Endothelial cell of umbilical vein (primary cell): ENCODE data around the gene CALU. TPM values are rescaled to one million over a fixed set of nuclear protein-coding genes. Genes with fewer than 3 reads are reported as not detected.

ENCODE experiments used
- BruUV-seq: library from RNA; stranded (reverse); fragments of 400-500 nt; replicated peaks from 2 replicates; lab custom pipeline; 2021; lab: Mats Ljungman, UMichigan
- CTCF ChIA-PET: fragments of 300-600, 350-600 bp; sonication (Branson Sonifier 250); formaldehyde crosslinking; loops from one replicate; lab custom pipeline; 2021; ENCODE audit warnings: antibody characterized with exemption, inconsistent platforms; lab: Charles Lee
- POLR2A ChIA-PET: fragments of 300-600, 350-600 bp; sonication (Branson Sonifier 250); formaldehyde crosslinking; loops from one replicate; lab custom pipeline; 2021; ENCODE audit warnings: antibody characterized with exemption, inconsistent platforms; lab: Charles Lee
- DNase-seq: peaks from one replicate; pipeline ENCODE4 v3.0.0-alpha.2; 2011; ENCODE audit warnings: low read depth, low spot score
- FAIRE-seq: peaks from 2 replicates; lab custom pipeline; 2011; peaks lifted over from hg19 to GRCh38; lab: Jason Lieb, UNC
- H2AFZ ChIP-seq: 2 replicates; pipeline ENCODE4 v1.6.0; 2012; ENCODE audit warnings: low read depth, low read length, control low read depth, inconsistent platforms
- H3K27ac ChIP-seq: 2 replicates; pipeline ENCODE4 v1.5.1; 2011; ENCODE audit warnings: low read depth, mild to moderate bottlenecking, control low read depth, low read length, moderate library complexity; ENCODE audit not compliant: insufficient read depth
- H3K27me3 ChIP-seq, 2 experiments: 2 replicates each; pipeline versions ENCODE4 v1.6.0 to v1.6.1; 2011; ENCODE audit warnings: low read length in 2 of 2, mixed read lengths in 1 of 2; ENCODE audit not compliant: control insufficient read depth in 2 of 2, insufficient read depth in 2 of 2
- H3K36me3 ChIP-seq, 2 experiments: 2 replicates in 1 of 2; 3 replicates in 1 of 2; pipeline ENCODE4 v1.5.1; 2011; ENCODE audit warnings: low read length in 2 of 2, mild to moderate bottlenecking in 1 of 2, moderate library complexity in 1 of 2; ENCODE audit not compliant: control insufficient read depth in 2 of 2, insufficient read depth in 2 of 2; ENCODE audit errors: extremely low read depth in 1 of 2
- H3K4me1 ChIP-seq: 3 replicates; pipeline ENCODE4 v1.5.1; 2011; ENCODE audit warnings: mild to moderate bottlenecking, low read length; ENCODE audit not compliant: control insufficient read depth, insufficient read depth; ENCODE audit errors: extremely low read depth
- H3K4me2 ChIP-seq: 2 replicates; pipeline ENCODE4 v1.6.1; 2011; ENCODE audit warnings: low read length, control low read depth, mixed read lengths; ENCODE audit not compliant: insufficient read depth
- H3K4me3 ChIP-seq, 3 experiments: fragments of 200-600 bp in 1 of 3; sonication (generic), shearing (Covaris generic) in 1 of 3; replicated peaks in 1 of 3; 2 replicates each; pipeline ENCODE4 v1.5.1; 2011 to 2016; ENCODE audit warnings: control low read depth in 3 of 3, low read length in 3 of 3, mild to moderate bottlenecking in 2 of 3, inconsistent platforms in 1 of 3, low read depth in 1 of 3, moderate library complexity in 1 of 3; ENCODE audit not compliant: insufficient read depth in 1 of 3
- H3K79me2 ChIP-seq: 2 replicates; pipeline ENCODE4 v1.6.0; 2012; ENCODE audit warnings: low read length, inconsistent platforms; ENCODE audit not compliant: control insufficient read depth, insufficient read depth
- H3K9ac ChIP-seq: replicated peaks from 2 replicates; pipeline ENCODE3; 2011; ENCODE audit warnings: low read length, control low read depth; ENCODE audit not compliant: insufficient read depth; ENCODE audit errors: extremely low read depth
- H3K9me1 ChIP-seq: replicated peaks from 3 replicates; pipeline ENCODE4 v1.6.0; 2011; ENCODE audit warnings: mild to moderate bottlenecking, low read length; ENCODE audit not compliant: control insufficient read depth, insufficient read depth; ENCODE audit errors: extremely low read depth
- H3K9me3 ChIP-seq: replicated peaks from 2 replicates; pipeline ENCODE4 v1.5.1; 2012; ENCODE audit warnings: low read length, inconsistent platforms; ENCODE audit not compliant: control insufficient read depth, insufficient read depth
- H4K20me1 ChIP-seq: replicated peaks from 2 replicates; pipeline ENCODE3; 2011; ENCODE audit warnings: mild to moderate bottlenecking, low read length; ENCODE audit not compliant: control insufficient read depth, insufficient read depth; ENCODE audit errors: extremely low read depth
- CTCF ChIP-seq, 2 donors: IDR thresholded peaks; 1 replicate in 1 of 2; 2 replicates in 1 of 2; pipeline ENCODE4 v1.5.1; 2011; ENCODE audit warnings: low read length in 2 of 2, mild to moderate bottlenecking in 2 of 2, moderate library complexity in 2 of 2, control low read depth in 1 of 2, inconsistent platforms in 1 of 2, low read depth in 1 of 2; ENCODE audit not compliant: insufficient read depth in 1 of 2; ENCODE audit errors: extremely low read depth in 1 of 2
- EZH2 ChIP-seq: IDR thresholded peaks from 2 replicates; pipeline ENCODE4 v1.6.1; 2012; ENCODE audit warnings: borderline replicate concordance, low read depth, mild to moderate bottlenecking, moderate library complexity, low read length, inconsistent platforms; ENCODE audit not compliant: severe bottlenecking
- FOS ChIP-seq: IDR thresholded peaks from 2 replicates; pipeline ENCODE4 v1.6.1; 2011; ENCODE audit warnings: mild to moderate bottlenecking, low read length, moderate library complexity, borderline replicate concordance; ENCODE audit not compliant: insufficient read depth
- GATA2 ChIP-seq: IDR thresholded peaks from 2 replicates; pipeline ENCODE4 v1.7.0; 2011; ENCODE audit warnings: low read depth, mild to moderate bottlenecking, moderate library complexity, mixed read lengths, low read length; ENCODE audit not compliant: insufficient read length, insufficient read depth
- JUN ChIP-seq: IDR thresholded peaks from 2 replicates; pipeline ENCODE4 v1.6.1; 2011; ENCODE audit warnings: borderline replicate concordance, low read depth; ENCODE audit not compliant: insufficient read length, insufficient read depth
- MAX ChIP-seq: IDR thresholded peaks from 2 replicates; pipeline ENCODE4 v1.6.1; 2011; ENCODE audit not compliant: insufficient read depth, insufficient read length
- MYC ChIP-seq: IDR thresholded peaks from one replicate; pipeline ENCODE4 v1.6.1; 2011; ENCODE audit warnings: mild to moderate bottlenecking, low read depth, low read length
- POLR2A ChIP-seq: IDR thresholded peaks from 2 replicates; pipeline ENCODE4 v1.6.1; 2012; ENCODE audit warnings: low read depth, mild to moderate bottlenecking, control low read depth, low read length
- POLR2AphosphoS5 ChIP-seq: IDR thresholded peaks from 2 replicates; pipeline ENCODE4 v1.6.1; 2012; ENCODE audit warnings: low read depth, mild to moderate bottlenecking, control low read depth, low read length, moderate library complexity; ENCODE audit not compliant: insufficient read depth
- dilution Hi-C: fragments of 300-500 bp; cut with MboI; formaldehyde crosslinking; loops from one replicate; pipeline ENCODE4 v1.15.0; 2019; ENCODE audit warnings: low sequenced_read_pairs; ENCODE audit not compliant: extremely low pct_ligation_motif_present
- intact Hi-C: fragments of 100-400 bp; cut with micrococcal nuclease; formaldehyde crosslinking; loops from one replicate; pipeline ENCODE4 v1.10.0; 2022
- polyA plus RNA-seq, 4 experiments: library from polyadenylated mRNA; depleted of rRNA in 3 of 4; stranded (reverse) in 3 of 4; unstranded in 1 of 4; fragments of >200 nt; gene quantifications; 2 replicates each; pipeline versions ENCODE4 v1.2.1 to v1.2.3, GENCODE V29; 2011 to 2012; ENCODE audit warnings: missing spikeins in 1 of 4
- total RNA-seq: library from RNA; stranded (reverse); gene quantifications from 2 replicates; pipeline ENCODE4 v1.2.3, GENCODE V29; 2021

The CALU gene
- total and polyA plus RNA-seq, 2 donors (not counting 3 experiments of a cell fraction or from before 2014, with no cell fraction given) = 135 to 257 TPM

GRCh38 chr7:128794436-128794835 is 55.3 kb downstream of the CALU start:
- Histone ChIP-seq H3K9me1 (no peaks in the 10 kb centered on the region), H3K9ac (no peak overlapping the region), H3K9me3 (no peaks in the 10 kb centered on the region), H3K27ac (no peak overlapping the region), H4K20me1 (no peaks in the 10 kb centered on the region), H3K27me3 (peaks cover 9 to 11% of the 10 kb centered on the region in 2 experiments), H3K4me1 (peaks cover 4% of the 10 kb centered on the region), H3K4me2 (no peak overlapping the region), H3K79me2 (no peaks in the 10 kb centered on the region), H2AFZ (no peak overlapping the region), H3K36me3 (no peaks in the 10 kb centered on the region), H3K4me3 (no peak overlapping the region)
- FAIRE-seq (no peak), DNase-seq (no peak)
- TF ChIP-seq EZH2 = no peak
- TF ChIP-seq MYC = no peak
- TF ChIP-seq POLR2A = no peak
- TF ChIP-seq MAX = no peak
- no peak for TF ChIP-seq CTCF (IDR thresholded peaks at IDR 0.05; ENCODE audit: extremely low read depth in 1 of 2, insufficient read depth in 1 of 2, low read depth in 1 of 2, low read length in 2 of 2)
- no peak for TF ChIP-seq POLR2AphosphoS5
- TF ChIP-seq JUN = no peak
- no peak for TF ChIP-seq GATA2
- TF ChIP-seq FOS = no peak
- intact Hi-C loops = no loop called here
- ChIA-PET CTCF (interaction anchor here (0.9 to 1.9 kb wide), 2 partner anchors 39 to 86 kb away, joined by 4 read pairs; no protein-coding TSS in a partner anchor), POLR2A (no interaction called here)
- dilution Hi-C loops = no loop called here
- no TSS peak for BruUV-seq
